ENCODE data around the gene FHDC1. TPM values are rescaled to one million over a fixed set of nuclear protein-coding genes. Genes with fewer than 3 reads are reported as not detected.

Gene FHDC1
- total RNA-seq, 1 experiment from 2014 or later: 18.1 TPM

- no peak for TF ChIP-seq SMAD4 (CRISPR knock-in tag; IDR thresholded peaks at IDR 0.05)
- TF ChIP-seq, protein P1, sequence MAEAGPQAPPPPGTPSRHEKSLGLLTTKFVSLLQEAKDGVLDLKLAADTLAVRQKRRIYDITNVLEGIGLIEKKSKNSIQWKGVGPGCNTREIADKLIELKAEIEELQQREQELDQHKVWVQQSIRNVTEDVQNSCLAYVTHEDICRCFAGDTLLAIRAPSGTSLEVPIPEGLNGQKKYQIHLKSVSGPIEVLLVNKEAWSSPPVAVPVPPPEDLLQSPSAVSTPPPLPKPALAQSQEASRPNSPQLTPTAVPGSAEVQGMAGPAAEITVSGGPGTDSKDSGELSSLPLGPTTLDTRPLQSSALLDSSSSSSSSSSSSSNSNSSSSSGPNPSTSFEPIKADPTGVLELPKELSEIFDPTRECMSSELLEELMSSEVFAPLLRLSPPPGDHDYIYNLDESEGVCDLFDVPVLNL (CRISPR knock-in tag; IDR thresholded peaks at IDR 0.05; ENCODE audit: borderline replicate concordance, low read depth): no peak
- no peak for TF ChIP-seq ZNF121 (CRISPR knock-in tag; IDR thresholded peaks at IDR 0.05)
- no peak for TF ChIP-seq HMGXB4 (CRISPR knock-in tag; IDR thresholded peaks at IDR 0.05)
- TF ChIP-seq, protein P2, sequence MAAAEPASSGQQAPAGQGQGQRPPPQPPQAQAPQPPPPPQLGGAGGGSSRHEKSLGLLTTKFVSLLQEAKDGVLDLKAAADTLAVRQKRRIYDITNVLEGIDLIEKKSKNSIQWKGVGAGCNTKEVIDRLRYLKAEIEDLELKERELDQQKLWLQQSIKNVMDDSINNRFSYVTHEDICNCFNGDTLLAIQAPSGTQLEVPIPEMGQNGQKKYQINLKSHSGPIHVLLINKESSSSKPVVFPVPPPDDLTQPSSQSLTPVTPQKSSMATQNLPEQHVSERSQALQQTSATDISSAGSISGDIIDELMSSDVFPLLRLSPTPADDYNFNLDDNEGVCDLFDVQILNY (CRISPR knock-in tag; IDR thresholded peaks at IDR 0.05): no peak
- TF ChIP-seq, protein P3, sequence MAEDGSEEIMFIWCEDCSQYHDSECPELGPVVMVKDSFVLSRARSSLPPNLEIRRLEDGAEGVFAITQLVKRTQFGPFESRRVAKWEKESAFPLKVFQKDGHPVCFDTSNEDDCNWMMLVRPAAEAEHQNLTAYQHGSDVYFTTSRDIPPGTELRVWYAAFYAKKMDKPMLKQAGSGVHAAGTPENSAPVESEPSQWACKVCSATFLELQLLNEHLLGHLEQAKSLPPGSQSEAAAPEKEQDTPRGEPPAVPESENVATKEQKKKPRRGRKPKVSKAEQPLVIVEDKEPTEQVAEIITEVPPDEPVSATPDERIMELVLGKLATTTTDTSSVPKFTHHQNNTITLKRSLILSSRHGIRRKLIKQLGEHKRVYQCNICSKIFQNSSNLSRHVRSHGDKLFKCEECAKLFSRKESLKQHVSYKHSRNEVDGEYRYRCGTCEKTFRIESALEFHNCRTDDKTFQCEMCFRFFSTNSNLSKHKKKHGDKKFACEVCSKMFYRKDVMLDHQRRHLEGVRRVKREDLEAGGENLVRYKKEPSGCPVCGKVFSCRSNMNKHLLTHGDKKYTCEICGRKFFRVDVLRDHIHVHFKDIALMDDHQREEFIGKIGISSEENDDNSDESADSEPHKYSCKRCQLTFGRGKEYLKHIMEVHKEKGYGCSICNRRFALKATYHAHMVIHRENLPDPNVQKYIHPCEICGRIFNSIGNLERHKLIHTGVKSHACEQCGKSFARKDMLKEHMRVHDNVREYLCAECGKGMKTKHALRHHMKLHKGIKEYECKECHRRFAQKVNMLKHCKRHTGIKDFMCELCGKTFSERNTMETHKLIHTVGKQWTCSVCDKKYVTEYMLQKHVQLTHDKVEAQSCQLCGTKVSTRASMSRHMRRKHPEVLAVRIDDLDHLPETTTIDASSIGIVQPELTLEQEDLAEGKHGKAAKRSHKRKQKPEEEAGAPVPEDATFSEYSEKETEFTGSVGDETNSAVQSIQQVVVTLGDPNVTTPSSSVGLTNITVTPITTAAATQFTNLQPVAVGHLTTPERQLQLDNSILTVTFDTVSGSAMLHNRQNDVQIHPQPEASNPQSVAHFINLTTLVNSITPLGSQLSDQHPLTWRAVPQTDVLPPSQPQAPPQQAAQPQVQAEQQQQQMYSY (CRISPR knock-in tag; IDR thresholded peaks at IDR 0.05): no peak
- no peak for TF ChIP-seq TEAD4 (CRISPR knock-in tag; IDR thresholded peaks at IDR 0.05)
- no peak for TF ChIP-seq NFYB (CRISPR knock-in tag; conservative IDR thresholded peaks at IDR 0.05; ENCODE audit: low read depth)
- TF ChIP-seq KAT7 (CRISPR knock-in tag; IDR thresholded peaks at IDR 0.05; ENCODE audit: borderline replicate concordance): no peak
- TF ChIP-seq SMAD3 (CRISPR knock-in tag; IDR thresholded peaks at IDR 0.05; ENCODE audit: borderline replicate concordance): no peak
These were observed 60.0 kb downstream of the FHDC1 start (continued) for GRCh38 chr4:152996111-152996571.

- Mint-ChIP-seq H3K9me3 (no peaks in the 10 kb centered on the region), H3K27me3 (ENCODE audit: low read depth) (no peaks in the 10 kb centered on the region; the same call in 1 of the 2 replicates), H3K27ac (no peak overlapping the region), H3K4me1 (peaks cover 41% of the 10 kb centered on the region), H3K36me3 (no peaks in the 10 kb centered on the region), H3K4me3 (no peak overlapping the region)
- no peak for ATAC-seq
- POLR2A ChIA-PET: no interaction called here
- CTCF ChIA-PET: interaction anchor here (1.5 kb wide), 1 partner anchor 87 kb away, joined by 9 read pairs; no protein-coding TSS in a partner anchor
- TF ChIP-seq GTF2I (CRISPR knock-in tag; conservative IDR thresholded peaks at IDR 0.05) (no peak), CDX4 (CRISPR knock-in tag; IDR thresholded peaks at IDR 0.05; ENCODE audit: borderline replicate concordance) (no peak), TEAD4 (CRISPR knock-in tag; IDR thresholded peaks at IDR 0.05) (no peak), ZNF121 (CRISPR knock-in tag; IDR thresholded peaks at IDR 0.05) (no peak), SP1 (CRISPR knock-in tag; conservative IDR thresholded peaks at IDR 0.05) (no peak), ZNF423 (CRISPR knock-in tag; IDR thresholded peaks at IDR 0.05) (peak; percentile 97), GRHL2 (CRISPR knock-in tag; IDR thresholded peaks at IDR 0.05; ENCODE audit: insufficient replicate concordance, severe bottlenecking) (no peak), HMGA2 (CRISPR knock-in tag; IDR thresholded peaks at IDR 0.05) (no peak)
- DNase-seq (ENCODE audit: low spot score): no peak
These were observed 60.5 kb downstream of the FHDC1 start for GRCh38 chr4:152996672-152997071.

All from WTC11 (cell line).